IPS-11a (cell line): ENCODE data around the gene ZBTB40.

Experiments
- H3K4me3 ChIP-seq: one replicate; pipeline ENCODE4 v1.5.1; 2013; ENCODE audit warnings: low read depth, low read length, control low read depth

ZBTB40 gene

GRCh38 chr1:22451702-22452480, at the start of gene ZBTB40:
TSS of gene ZBTB40 (plus strand) at chr1:22451851. CDS start at chr1:22489949, 38,098 bp downstream.
- H3K4me3 ChIP-seq, result peak within 1 kb of the TSS; percentile 86

- H3K4me3 ChIP-seq, result no peak overlapping the region
These were observed 49.1 kb upstream of the ZBTB40 start for GRCh38 chr1:22402356-22403053.

- H3K4me3 ChIP-seq, result no peak overlapping the region
These were observed 47.2 kb upstream of the ZBTB40 start for GRCh38 chr1:22404486-22404885.

DNA sequence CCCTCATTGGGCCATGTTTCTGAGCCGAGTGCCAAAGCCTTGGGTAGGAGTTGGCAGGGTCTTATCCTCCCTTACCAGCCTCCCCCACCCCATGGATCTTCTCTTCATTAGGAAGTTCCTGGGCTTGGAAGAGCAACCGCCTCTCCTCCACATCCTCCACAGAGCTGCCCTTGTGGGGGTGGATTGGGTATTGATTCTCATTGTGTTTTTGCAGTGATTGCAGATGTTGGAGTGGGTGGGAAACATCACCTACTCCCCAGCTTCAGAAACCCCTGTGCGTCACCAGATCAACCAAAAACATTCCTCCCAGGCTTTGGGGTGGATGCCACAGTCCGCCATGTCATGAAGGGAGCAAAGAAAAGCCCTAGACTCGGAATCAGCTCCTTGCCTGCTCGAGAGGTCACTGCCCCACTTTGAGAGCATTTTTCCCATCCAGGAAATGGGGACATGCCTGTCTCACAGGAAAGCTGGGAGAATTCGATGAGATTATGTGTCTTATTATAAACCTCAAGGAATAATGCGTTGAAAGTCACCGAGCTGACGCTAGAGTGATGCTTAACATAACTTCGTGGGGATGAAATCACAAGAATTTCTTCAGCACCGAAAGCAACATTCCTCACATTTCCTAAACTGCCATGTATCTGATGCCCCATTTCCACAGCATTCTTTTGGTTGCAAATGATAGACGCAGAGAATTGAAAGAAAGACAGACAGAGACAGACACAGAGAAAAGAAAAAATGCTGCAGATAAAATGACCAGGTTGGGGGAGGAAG, 44.7 kb upstream of the ZBTB40 start:
- H3K4me3 ChIP-seq, result no peak overlapping the region

DNA sequence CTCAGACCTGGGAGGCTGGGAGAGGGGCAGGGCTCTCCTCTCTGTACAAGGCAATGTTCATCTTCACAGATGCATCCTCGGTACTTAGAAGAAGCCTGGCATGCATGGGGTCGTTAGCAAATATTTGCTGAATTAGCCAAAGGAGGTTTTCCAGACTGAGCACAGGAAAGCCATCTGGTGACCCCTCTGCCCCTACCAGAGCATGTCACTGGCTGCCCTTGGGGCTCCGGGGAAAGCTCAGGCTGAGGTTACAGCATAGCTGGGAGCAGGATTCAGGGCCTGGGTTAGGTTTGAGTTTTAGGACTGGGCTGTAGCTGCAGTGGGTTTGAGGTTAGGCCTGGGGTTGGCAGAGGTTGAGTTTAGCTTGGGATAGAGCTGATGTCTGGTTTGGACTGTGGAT, 43.4 kb upstream of the ZBTB40 start:
- no peak overlapping the region for H3K4me3 ChIP-seq

DNA sequence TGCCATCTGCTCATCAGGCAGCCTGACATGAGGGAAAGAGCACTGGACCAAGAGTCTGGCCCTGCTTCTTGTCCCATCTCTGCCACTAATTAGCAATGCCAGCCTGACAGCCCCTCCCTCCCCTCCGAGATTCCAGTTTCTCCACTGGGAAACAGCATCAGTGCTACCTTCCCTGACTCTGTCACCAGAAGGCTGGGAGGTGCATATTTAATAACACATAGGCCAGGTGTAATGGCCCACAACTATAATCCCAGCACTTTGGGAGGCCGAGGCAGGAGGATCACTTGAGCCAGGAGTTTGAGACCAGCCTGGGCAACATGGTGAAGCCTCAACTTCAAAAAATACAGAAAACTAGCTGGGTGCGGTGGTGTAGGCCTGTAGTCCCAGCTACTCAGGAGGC, 41.2 kb upstream of the ZBTB40 start:
- no peak overlapping the region for H3K4me3 ChIP-seq

DNA sequence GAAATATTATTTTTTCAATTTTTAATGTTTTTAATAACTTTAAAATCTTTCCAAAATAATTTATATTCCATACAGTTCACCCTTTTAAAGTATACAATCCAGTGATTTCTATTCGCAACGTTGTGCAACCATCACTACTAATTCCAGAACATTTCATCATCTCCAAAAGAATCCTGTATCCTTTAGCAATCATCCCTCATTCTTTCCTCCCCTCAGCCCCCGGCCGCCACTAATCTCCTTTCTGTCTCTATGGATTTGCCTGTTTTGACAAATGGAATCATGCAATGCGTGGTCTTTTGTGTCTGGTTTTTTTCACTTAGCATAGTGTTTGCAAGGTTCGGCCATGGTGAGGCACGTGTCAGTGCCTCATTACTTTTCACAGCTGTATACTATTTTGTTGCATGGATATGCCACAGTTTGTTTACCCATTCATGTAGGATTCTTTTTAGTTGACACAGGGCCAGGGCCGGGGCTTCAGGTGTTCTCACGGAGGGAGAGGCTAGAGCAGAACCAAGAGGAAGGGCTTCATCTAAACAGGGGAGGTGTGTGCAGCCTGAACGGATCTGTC, 40.6 kb upstream of the ZBTB40 start:
- no peak overlapping the region for H3K4me3 ChIP-seq

DNA sequence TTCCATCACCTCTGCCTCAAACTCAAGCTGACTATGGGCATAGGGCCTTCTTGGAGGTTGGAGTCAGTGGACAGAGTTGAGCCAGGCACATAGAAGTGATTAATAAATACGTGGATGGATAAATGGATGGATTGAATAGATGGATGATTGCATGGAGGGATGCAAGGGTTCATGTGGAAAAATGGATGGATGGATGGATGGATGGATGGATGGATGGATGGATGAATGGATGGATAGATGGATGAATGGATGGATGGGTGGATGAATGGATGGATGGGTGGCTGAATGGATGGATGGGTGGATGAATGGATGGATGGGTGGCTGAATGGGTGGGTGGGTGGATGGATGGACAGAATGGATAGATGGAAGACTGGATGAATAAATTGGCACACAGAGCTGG, 40.1 kb upstream of the ZBTB40 start:
- H3K4me3 ChIP-seq, result no peak overlapping the region

GRCh38 chr1:22412932-22413727, 38.5 kb upstream of the ZBTB40 start:
- H3K4me3 ChIP-seq, result no peak overlapping the region

DNA sequence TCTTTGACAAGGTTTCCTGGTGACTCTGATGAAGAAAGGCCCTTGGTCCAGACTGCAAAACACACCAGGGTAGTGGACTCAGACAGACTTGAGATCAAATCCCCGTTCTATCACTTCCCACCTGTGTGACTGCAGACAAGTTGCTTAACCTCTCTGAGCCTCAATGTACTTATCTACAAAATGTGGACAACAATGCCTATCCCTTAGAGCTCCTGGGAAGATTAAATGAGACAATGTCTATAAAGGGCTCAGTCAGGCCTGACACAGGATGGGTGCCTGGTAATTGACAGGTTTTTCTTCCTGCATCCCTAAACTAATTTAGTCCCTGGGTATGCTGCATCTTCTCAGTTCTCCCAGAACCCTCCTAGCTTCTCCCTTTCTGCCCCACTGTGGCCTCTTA, 37.9 kb upstream of the ZBTB40 start:
- no peak overlapping the region for H3K4me3 ChIP-seq

DNA sequence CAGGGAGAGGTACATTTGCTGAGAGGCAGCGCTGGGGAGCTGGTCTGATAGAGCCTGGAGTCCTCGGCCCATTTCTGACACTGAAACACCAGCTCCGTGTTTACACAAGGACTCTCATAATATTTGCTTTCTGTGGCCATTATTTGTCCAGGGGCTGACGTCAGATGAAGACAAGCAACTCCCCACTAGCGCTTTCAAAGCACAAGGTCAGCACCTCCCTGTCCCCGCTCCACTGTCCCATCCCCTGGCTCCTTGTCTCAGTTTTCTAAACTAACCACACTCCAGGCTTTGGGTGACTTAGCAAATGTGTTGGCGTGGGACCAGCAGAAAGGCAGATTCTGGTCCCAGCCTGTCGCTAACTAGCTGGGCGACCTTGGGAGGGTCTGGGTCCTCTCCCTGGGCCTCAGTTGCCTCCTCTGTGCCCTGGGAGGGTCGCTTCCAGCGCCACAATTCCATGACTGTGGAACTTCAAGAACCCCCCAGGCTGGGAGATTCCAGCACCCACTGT, 37.4 kb upstream of the ZBTB40 start:
- no peak overlapping the region for H3K4me3 ChIP-seq

- H3K4me3 ChIP-seq, result no peak overlapping the region
These were observed 36.2 kb upstream of the ZBTB40 start for GRCh38 chr1:22415489-22415888.

GRCh38 chr1:22416555-22417454, 34.8 kb upstream of the ZBTB40 start:
- H3K4me3 ChIP-seq, result no peak overlapping the region

DNA sequence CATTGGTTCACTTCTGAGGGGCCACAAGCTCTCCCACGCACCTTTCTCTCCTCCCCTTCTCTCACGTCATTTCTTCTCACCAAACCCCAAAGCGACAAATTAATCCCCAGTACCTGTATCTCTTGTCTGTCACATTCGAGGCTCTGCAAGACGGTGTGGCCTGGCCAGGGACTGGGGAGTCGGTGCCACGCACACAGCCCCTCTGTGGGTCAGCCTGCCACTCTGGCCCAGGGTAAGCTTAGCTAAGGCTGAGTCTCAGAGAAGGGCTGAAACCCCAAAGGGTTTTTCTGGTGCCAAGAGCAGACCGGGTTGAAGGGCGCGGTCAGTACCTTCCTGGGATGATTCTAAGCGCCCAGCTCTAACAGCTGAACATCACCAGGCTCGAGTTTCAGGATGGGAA, 34.2 kb upstream of the ZBTB40 start:
- H3K4me3 ChIP-seq, result no peak overlapping the region

DNA sequence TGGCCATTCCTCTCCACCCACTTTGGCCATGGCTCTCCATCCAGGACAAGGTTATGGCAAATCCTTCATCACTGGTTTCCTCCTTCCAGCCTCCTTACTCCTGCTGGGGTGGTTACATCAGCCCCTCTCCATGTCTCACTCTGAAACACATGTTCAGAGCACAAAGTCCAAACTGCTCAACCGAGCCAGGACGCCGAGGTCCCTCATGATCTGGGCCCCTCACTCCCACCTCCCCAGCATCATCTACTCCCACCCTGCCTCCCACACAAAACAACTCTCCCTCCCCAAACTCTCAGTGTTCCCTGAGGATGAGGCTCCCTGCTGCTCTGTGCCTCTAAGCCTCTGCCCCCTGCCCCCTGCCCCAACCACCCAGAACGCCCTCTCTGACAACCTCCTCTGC, 33.3 kb upstream of the ZBTB40 start:
- no peak overlapping the region for H3K4me3 ChIP-seq

- no peak overlapping the region for H3K4me3 ChIP-seq
These were observed 32.7 kb upstream of the ZBTB40 start for GRCh38 chr1:22418933-22419382.

DNA sequence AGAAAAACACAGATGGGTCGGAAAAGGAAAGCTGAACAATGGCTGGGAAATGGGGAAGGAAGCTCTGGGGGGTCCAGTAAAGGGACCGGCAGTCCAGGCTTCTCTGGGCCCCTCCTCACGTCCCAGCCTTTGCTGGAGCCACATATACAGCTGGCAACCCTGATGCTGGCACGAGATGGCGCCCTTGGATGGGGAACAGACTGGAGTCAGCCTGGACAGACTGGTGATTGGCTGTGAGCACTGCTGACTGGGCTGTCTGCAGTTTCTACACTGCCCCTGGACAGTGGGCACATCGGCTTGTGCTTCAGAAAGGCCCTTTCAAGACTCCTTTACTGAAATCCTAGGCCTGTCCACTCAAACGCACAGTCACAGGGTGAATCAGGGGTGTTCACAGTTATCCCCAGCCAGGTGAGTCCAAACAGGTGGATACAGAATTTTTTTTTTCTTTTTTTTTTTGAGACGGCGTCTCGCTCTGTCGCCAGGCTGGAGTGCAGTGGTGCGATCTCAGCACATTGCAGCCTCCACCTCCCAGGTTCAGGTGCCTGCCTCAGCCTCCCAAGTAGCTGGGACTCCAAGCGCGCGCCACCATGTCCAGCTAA, 31.1 kb upstream of the ZBTB40 start:
- no peak overlapping the region for H3K4me3 ChIP-seq

GRCh38 chr1:22426781-22427180, 24.9 kb upstream of the ZBTB40 start:
- H3K4me3 ChIP-seq, result no peak overlapping the region

GRCh38 chr1:22428672-22429071, 23.0 kb upstream of the ZBTB40 start:
- peak overlapping the region; percentile 34 for H3K4me3 ChIP-seq
